ENCODE results near the gene CEP112.

The CEP112 gene

DNA sequence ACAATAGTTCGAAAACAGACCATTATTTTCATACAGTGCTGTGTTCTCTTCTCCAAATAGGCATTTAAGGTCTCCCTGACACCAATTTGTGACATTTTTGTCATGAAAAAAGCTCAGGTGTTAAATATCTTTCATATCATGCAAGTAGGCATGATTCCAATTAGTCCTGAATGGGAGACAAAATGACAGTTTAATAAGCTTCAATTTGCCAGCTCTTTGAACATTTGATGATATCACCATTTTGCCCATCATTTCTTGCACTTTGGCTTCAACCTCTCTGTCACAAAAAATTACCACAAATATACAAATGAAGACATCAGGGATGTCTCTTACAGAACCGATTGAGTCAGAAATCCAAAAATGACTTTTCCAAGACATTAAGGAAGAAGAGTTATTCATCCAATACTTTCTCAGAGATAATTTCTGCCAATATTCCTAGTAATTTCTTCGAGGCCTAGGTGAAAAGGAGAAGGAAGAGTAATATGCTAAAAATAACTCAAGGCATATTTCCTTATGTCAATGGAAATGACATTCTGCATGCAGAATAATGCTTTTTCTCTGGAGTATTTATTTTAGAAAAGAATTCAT lies 298.1 kb downstream of the CEP112 start:
- DNase-seq (ENCODE audit: low read depth in 1 of 2, low spot score in 1 of 2), result no peak

DNA sequence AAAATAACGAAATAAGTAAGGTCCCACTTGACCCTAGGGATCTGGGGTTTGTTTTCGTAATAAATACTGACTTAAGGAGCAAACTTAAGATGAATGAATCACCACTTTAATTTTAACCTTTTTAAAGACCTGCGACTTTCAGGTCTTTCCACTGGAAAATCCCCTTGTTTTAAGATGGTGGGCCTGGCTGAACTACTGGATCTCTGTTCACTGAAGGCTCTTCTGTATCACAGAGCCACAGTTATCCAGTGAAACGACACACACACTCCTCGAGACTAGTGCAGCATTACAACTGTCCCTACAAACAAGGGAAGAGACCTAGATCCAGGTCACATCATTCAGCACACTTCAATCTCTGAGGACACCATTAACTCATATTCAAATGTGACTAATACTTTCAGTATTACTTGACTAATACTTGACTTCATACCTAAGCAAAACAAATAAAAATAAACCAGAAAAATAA lies 299.0 kb downstream of the CEP112 start:
- DNase-seq (ENCODE audit: low read depth in 1 of 2, low spot score in 1 of 2), result no peak

DNA sequence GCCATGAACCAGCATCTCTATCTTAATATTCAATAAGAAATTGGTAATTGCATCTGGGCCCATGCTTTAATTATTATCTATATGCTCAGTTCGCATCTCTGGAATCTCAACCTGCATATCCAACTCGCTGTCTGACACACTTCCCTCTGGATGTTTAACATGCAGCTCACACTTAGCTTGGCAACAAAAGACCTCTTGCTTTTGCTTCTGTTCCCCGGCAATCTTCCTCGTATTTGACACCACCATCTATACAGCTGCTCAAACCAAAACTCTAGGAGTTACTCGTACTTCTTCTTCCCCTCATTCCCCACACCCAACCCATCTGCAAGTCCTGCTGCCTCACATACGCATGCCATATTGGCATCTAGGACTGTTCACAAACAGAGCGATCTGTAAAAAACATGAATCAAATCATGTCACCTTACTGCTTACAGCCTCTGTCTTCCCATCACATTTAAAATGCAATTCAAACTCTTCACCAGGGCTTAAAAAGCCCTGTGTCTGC lies 300.6 kb downstream of the CEP112 start:
- no peak for DNase-seq (ENCODE audit: low read depth in 1 of 2, low spot score in 1 of 2)

DNA sequence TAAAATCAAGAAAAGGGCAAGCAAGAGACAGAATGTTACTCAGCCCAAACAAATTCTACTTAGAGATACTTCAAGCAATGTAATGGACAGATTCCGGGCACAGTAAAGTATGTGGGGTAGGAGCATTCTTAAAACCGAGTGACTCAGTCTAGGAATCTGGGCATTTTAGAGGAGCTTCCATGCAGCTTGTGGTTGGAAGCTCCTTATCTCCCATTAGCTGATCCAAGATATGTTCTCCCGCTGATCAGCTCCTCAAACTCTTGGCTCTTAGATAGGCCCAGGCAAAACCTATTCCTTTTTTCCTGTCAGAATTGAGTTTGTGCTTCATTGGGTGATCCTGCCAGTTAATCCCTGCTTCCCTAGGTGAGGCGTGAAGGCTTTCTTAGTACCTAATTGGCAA lies 303.3 kb downstream of the CEP112 start:
- no peak for DNase-seq (ENCODE audit: low read depth in 1 of 2, low spot score in 1 of 2)

DNA sequence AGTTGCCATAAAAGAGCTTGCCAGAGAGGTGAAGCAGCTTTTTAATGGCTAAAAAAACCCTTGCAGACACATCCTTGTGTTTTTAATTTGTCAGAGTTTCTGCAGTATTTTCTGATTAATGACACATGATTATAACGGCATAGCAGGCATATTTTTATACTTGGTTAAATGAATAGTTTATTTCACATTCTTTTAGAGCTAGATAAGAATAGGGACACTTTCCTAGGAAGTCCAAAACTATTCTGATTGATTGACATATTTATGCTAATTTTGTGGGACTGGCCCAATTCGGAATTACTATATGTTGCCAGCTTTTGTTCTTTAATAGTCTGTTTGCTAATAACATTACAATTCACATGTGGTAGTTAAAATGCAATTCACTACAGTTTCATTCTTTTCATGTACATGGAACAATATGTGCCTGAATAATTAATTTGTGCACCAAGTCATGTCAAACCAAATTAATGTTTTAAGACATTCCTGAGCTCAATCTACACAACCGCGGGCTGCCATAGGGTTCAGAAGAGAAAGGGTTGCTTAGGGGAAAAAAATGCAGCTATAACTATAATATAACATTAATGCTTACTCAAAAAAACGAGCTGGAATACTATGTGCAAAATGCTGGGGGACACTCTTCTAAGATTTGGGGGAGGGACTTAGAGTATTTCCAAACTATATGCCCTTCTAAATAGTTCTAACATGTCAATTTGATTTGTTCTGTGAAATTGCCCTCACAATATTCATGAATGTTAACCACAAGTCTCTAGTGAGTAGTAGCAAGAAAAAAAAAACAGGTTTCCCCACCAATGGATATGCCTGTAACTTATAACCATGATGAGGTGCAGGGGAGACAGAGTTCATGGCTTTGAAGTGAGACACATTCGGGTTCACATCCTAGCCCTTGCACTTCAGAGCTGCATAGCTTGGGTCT lies 305.4 kb downstream of the CEP112 start:
- no peak for DNase-seq (ENCODE audit: low read depth in 1 of 2, low spot score in 1 of 2)

DNA sequence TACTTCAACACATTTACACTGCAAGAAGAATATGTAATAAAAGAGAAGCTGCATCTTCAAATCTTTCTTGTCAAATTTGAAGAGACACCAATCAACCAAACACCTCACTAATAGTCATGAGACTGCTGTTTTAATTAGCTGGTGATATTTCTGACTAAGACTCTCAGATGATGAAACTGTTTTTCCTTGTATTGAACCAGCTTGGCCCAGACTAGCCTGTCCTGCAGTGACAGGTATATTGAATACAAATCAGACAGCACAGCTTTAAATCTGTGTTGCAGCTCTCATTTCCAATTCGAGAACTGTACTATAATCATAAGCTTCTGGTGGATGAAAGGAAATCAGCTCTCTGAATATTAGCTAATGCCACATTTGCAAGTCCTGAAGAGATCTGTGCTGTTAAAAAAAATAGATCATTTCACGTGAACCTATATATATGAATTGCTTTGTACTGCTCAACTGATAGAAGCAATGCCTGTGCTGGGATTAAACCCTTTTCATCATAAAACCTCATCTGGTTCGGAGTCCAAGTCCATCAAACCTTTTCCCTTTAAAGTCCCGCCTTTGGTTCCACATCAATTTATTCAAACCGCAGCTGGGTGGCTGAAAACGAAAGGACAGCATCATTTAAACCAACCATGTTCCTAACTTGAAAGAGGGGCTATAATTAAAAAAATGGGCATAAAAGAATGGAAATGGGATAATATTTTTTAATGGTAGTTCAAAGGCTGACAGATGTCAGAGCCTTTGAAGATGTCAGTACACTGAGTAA lies 306.2 kb downstream of the CEP112 start:
- no peak for DNase-seq (ENCODE audit: low read depth in 1 of 2, low spot score in 1 of 2)

DNA sequence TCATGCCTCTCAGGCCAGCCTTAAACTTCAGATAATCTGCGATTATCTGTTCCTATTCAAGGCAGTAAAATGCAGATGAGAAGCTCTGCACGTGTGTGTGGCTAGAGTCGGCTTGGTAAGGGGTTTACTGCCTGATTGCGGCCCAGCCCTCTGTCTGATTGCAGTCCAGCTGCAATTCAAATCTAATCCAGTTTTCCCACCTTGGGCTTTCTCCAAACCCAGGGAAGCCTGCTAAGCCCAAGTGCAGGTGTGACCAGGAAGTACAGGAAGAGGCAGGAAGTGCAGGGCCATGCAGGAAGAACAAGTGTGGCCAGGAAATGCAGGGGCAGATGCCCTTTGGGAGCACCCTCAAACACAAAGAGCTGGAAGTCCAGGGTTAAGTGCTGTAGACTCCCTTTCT lies 314.9 kb downstream of the CEP112 start:
- DNase-seq (ENCODE audit: low read depth in 1 of 2, low spot score in 1 of 2), result no peak

DNA sequence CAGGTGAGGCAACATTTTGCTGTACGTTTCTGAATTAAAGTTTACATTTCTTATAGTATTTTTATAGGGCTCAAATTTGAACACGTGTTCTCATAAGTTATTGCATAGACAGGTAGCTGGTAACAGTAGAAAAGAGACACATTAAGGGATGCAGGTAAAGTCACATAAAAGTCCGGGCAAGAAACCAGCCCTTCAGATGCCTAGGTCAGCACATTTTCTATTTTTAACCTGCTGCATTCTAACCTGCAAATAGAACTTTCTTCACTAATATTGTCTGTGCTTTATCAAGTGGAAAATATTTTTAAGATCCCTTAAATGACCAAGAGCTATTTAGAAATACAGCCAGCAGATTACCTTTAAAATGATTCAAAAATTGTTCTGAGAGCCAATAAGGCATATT lies 323.1 kb downstream of the CEP112 start:
- DNase-seq (ENCODE audit: low read depth in 1 of 2, low spot score in 1 of 2), result no peak

DNA sequence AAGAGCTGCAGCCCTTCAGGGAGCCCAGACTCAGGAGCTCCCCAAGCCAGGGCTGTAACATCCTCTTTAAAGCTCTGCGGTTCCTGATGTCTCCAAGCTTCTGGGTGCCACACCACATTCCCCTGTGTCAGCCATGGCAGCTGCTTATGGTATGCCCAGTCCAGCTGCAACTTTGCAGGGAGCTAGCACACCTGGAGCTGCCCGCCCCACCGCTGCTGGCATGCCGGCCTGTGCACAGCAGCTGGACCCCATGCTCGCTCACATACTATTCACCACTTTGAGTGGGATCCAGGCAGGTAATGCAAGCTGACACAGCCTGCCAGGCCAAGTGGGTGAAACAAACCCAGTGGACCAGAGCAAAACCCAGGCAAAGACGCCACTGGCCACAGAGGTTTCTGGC lies 324.9 kb downstream of the CEP112 start:
- no peak for DNase-seq (ENCODE audit: low read depth in 1 of 2, low spot score in 1 of 2)

DNA sequence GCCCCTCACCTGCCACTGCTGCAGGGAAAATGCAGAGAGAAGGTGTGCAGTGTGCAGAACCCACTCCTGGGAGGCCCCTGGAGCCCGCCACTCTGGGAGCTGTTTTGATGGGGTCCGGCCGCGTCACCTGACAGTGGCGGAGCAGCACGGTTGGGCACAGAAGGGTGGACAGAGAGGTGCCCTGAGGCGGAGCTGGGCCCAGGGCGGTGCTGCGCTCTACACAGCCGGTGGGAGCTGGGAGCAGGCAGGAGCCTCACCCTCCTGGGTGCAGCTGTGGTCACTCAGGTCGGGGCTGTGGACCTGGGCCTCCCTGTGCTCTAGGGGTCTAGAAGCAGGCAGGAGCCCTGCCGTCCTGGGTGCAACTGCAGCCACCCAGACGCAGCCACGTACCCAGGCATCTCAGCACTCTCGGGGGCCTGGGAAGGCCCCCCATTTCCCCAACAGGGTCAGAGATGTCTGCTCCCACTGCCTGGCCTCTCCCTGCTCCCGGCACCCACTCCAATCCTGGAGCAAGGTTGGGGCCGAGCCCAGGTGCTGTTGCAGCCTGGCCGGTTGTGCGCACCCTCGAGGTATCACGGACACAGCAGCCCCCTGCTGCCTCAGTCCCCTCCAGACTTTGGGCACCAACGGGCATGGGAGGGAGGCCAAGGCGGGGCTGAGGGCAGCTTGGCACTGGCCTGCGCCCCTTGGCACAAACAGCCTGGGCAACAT lies 326.1 kb downstream of the CEP112 start:
- no peak for DNase-seq (ENCODE audit: low read depth in 1 of 2, low spot score in 1 of 2)

DNA sequence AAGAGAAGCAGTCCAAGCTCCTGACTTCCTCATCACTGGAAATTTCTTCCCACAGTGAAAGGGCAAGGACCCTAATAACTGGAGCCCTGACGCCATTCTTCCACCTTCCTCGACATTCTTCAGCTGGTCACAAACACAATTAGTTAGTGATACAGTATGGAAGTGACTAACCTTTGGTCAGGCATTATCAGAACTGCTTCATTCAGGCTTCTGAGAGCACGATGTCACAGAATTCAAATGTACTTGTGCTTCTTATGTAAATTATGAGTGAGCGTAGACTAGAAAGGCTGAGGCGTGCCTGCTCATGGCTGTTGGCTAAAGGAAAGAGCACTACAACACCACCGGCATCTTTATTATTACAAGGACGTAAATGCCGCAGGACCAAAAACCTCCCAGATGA lies 327.5 kb downstream of the CEP112 start:
- no peak for DNase-seq (ENCODE audit: low read depth in 1 of 2, low spot score in 1 of 2)

DNA sequence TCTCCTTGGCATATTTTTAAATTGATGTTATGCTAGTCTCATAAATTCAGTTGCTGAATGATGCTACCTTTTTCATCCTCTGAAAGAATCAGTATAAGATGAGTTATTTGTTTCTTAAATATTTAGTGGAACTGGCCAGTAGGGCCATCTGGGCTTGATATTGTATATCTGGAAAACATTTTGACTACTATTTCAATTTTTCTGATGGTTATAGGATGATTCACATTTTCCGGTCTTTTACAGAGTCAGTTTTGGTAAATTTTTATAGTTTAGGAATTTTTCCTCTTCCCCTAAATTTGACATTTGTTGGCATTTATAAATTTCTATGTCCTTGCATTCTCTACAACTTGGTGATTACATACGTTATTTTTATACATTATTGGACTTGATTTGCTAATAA lies 334.2 kb downstream of the CEP112 start:
- DNase-seq (ENCODE audit: low read depth in 1 of 2, low spot score in 1 of 2), result no peak

DNA sequence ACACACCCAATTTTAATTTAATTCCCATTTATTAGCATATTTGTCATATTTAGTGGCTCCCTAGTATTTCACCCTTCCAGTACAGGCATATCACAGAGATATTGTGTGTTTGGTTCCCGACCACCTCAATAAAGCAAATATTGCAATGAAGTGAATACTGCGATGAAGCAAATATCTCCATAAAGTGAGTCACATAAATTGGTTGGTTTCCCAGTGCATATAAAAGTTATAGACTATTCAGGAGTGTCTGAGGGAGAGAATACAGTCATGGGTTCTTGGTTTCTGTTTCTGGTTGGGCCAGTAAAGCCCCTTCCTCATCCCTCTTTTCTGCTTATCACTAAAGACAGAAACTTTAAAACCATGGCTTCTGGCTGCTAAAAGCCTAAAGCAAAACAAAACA lies 335.1 kb downstream of the CEP112 start:
- no peak for DNase-seq (ENCODE audit: low read depth in 1 of 2, low spot score in 1 of 2)

DNA sequence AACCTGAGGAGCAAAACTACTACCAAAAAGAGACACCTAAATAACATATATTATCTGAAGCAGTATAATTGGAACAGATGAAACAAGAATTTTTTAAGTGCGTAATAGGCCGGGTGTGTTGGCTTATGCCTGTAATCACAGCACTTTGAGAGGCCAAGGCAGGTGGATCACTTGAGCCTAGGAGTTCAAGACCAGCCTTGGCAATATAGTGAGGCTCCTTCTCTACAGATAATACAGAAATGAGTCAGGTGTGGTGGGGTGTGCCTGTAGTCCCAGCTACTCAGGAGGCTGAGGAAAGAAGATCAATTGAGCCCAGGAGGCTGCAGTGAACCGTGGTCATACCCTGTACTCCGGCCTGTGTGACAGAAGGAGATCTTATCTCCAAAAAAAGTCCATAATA lies 336.3 kb downstream of the CEP112 start:
- no peak for DNase-seq (ENCODE audit: low read depth in 1 of 2, low spot score in 1 of 2)

DNA sequence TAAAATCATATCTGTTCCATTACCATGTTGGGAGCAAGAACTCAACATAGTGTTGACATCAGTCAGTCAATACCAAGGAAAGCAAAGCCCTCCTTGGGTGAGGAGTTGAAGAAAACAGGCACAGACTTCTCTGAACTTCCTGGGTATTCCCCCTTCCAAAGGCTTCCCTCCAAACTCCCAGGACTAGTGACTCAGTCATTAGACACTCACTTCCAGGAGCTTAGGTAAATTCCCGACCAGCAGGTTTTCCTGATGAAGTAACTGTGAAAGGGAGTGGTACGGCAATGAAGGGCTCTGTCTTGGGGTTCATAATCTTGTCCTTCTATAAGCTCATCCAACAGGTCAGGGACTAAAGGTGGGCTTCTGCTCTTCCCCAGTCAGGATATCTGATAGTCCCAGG lies 336.7 kb downstream of the CEP112 start:
- DNase-seq (ENCODE audit: low read depth in 1 of 2, low spot score in 1 of 2), result no peak

DNA sequence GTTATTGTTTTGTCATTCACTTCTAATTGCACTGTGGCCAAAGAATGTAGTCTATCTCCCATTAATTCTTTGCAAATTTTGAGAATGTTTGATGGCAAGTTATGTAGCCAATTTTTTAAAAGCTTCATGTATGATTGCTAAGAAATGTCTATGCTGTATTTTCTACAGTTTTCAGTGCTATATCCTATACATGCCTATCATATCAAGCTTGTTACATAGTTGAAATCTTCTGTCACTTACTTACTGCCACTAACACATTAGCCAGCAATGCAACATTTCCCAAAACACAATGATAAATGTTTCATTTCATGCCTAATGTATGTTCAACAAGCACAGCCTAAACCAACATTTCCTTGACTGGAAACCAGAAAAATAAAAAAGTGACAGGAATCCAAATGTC lies 338.1 kb downstream of the CEP112 start:
- DNase-seq (ENCODE audit: low read depth in 1 of 2, low spot score in 1 of 2), result no peak

DNA sequence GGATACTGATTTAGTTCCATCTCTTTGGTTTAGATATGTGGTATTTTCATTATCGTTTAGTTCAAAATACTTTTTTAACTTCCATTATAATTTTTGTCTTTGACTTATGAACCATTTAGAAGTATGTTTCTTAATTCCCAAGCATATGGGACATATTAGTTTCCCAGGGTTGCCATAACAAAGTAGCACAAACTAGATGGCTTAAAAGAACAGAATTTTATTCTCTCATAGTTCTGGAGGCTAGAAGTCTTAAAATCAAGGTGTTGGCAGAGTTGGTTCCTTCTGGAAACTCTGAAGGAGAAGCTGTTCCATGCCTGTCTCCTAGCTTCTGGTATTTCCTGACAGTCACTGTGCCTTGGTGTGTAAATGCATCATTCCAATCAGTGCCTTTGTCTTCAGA lies 339.0 kb downstream of the CEP112 start:
- DNase-seq (ENCODE audit: low read depth in 1 of 2, low spot score in 1 of 2), result no peak

DNA sequence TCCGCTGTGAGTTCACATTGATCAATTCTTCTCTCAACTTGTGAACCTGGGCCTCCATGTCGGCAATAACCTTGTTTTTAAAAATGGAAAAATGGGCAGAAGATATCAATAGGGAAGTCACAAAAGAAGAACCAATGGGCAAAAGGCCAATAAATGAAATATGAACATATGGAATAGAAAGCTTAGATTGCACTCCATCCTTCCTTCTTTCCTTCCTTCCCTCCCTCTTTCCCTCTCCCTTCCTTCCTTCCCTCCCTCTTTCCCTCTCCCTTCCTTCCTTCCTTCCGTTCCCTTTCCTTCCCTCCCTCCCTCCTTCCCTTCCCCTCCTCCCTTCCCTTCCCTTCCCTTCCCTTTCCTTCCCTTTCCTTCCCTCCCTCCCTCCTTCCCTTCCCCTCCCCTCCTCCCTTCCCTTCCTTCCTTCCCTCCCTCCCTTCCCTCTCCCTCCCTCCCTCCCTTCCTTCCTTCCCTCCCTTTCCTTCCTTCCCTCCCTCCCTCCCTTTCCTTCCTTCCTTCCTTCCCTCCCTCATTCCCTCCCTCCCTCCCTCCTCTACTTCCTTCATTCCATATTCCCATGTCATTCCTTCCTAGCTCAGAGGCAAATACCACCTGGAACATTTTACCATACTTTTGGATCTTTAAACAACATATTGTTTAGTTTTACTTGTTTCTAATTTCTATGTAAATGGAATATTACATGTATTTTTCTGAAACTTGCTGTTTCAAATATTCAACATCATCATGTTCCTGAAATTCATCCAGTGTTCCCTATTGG lies 339.8 kb downstream of the CEP112 start:
- no peak for DNase-seq (ENCODE audit: low read depth in 1 of 2, low spot score in 1 of 2)

DNA sequence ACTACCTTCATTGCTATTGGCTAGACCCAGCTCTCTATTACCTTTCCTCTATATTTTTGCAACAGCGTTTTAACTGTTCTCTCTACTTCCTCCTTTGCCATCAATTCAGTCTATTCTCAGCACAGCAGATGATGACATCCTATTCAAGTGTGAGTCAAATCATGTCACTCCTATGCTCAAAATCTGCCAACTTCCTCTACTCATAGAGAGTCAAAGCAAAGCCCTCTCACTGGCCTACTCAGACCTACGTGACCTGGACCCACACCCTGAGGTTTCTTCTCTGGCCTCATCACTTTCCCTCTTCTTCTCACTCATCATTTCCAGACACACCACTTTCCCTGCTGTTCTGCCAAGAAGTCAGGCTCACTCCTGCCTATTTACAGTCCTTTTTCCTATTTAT lies 341.4 kb downstream of the CEP112 start:
- DNase-seq (ENCODE audit: low read depth in 1 of 2, low spot score in 1 of 2), result no peak

DNA sequence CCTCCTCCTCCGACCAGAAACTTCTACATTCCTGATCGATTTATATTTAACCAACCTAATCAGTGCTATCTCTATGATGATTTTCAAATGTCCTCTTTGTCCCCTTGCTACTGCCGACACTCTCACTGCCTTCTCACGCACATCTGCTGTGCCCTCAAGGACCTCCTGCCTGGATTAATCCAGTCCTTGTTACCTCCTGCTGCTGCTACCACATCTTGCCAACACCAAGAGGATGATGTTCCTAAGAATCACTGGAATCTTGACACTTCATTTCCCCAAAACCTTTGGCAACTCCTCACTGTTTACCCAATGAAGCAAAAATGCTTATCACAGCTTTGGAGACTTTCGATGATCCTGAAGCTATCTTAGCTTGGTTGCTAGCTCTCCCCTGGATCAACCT lies 343.2 kb downstream of the CEP112 start:
- no peak for DNase-seq (ENCODE audit: low read depth in 1 of 2, low spot score in 1 of 2)

Data from activated CD4-positive, alpha-beta T cell treated with anti-CD3 and anti-CD28 coated beads, Interleukin-2, amount 50 U/mL, for 24 hours (primary cell).